ENCODE results near the gene ALDH1A3.

Gene ALDH1A3

DNA sequence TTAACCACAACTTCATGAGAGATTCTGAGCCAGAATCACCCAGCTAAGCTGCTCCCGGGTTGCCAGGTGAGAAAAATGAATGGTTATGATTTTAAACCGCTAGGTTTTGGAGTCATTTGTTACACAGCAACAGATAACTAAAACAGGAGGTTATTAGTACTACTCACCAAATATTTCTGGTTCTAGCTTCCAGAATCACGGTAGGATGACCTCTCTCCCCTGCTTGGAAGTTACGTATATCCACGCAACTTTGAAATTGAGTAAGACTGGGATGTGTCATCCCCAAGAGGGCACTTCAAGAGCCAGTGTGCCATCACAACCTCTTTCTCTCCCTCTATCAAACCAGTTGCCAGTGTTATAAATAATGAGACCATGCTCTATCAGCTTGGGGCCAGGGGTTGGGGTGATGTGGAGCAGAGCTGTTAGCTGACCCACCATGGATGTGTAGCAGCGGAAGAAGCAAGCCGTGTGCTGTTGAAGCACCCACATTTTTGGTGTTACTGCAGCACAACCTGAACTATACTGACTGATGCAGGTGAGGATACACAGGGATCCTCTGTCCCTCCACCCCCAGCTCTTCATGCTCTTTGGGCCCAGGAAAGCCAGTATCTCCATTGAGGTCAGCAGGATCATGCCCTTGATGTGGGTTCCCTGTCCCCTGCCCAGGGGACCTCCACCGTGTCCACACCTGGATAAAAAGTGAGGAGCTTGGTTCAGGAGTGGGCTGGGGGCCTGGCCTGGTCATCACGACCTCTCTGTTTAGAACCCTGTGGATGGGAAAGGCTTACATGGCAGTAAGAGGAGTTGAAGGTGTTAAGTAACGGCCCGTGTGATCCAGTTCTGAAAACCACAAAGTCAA is 19.4 kb upstream of the ALDH1A3 start:
- DNase-seq (ENCODE audit: low read depth), result no peak
- TF ChIP-seq CTCF (IDR thresholded peaks at IDR 0.05; ENCODE audit: low read length, missing control alignments), result no peak

DNA sequence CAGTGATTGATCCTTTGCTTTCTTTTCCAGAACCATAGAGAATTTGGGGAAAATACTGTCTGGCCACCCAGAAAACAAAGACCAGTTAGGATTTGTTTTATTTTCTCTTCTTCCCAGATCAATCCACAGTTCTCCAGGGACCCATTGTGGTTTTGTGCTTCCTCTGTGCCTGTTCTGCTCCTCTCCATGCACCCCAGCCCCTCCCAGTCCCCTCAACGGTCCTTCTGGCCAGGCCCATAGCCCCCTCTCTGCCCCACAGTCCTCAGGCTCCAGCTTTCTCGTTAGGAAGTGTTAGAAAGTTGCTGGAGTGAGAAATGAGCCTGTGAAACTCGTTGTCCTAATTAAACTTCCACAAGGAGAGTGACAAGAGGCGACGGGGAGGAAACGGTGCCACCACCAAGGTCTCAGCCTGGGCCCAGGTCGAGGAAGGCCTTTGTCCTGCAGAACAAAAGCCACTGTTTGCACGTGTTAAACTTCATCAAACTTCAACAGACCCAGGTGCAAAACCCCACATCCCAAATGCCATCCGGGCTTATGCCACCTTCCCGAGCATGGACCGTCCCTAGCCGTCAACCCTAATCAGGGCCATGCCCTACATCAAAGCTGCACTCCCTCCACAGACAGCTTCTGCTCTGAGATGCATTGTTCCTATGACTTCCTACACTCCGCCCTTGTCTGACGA is 18.7 kb upstream of the ALDH1A3 start:
- TF ChIP-seq CTCF (IDR thresholded peaks at IDR 0.05; ENCODE audit: low read length, missing control alignments), result no peak
- DNase-seq (ENCODE audit: low read depth), result no peak
- no peak overlapping the region for H3K4me3 ChIP-seq (replicated peaks; ENCODE audit: low read depth, low read length)

More for the DNA sequence above, 19.4 kb upstream of the ALDH1A3 start:
- no peak overlapping the region for H3K4me3 ChIP-seq (replicated peaks; ENCODE audit: low read depth, low read length)

GRCh38 chr15:100861511-100861991 is 18.1 kb upstream of the ALDH1A3 start:
- no peak for TF ChIP-seq CTCF (IDR thresholded peaks at IDR 0.05; ENCODE audit: low read length, missing control alignments)
- DNase-seq (ENCODE audit: low read depth), result no peak
- no peak overlapping the region for H3K4me3 ChIP-seq (replicated peaks; ENCODE audit: low read depth, low read length)

GRCh38 chr15:100862162-100862561 is 17.5 kb upstream of the ALDH1A3 start:
- no peak for DNase-seq (ENCODE audit: low read depth)
- H3K4me3 ChIP-seq (replicated peaks; ENCODE audit: low read depth, low read length), result no peak overlapping the region
- no peak for TF ChIP-seq CTCF (IDR thresholded peaks at IDR 0.05; ENCODE audit: low read length, missing control alignments)

GRCh38 chr15:100863075-100863795 is 16.4 kb upstream of the ALDH1A3 start:
- H3K4me3 ChIP-seq (replicated peaks; ENCODE audit: low read depth, low read length), result no peak overlapping the region
- DNase-seq (ENCODE audit: low read depth), result no peak
- TF ChIP-seq CTCF (IDR thresholded peaks at IDR 0.05; ENCODE audit: low read length, missing control alignments), result no peak

DNA sequence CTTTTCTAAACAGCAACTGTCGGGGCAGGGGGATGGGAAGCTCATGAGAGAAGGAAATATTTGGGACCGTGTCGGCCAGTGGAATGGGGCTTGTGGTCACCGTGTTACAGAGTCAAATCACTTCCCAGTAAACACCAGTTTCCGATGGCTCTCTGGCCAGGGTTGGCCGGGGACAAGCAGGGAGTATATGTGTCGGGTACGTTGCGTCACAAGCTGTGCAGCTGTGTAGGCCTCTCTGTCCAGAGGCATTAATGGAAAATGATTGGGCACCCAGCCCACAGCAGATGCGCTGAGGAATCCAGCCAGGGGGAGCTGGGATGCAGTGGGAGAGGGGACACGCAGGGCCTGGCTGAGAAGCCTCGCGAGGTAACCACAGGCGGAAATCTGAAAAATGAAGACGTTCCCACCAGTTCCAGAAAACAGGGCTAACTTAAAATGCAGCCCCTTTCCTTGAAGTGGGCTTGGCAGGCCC is 15.8 kb upstream of the ALDH1A3 start:
- DNase-seq (ENCODE audit: low read depth), result peak; percentile 68

More for the DNA sequence above, 15.8 kb upstream of the ALDH1A3 start:
- H3K4me3 ChIP-seq (replicated peaks; ENCODE audit: low read depth, low read length), result no peak overlapping the region
- TF ChIP-seq CTCF (IDR thresholded peaks at IDR 0.05; ENCODE audit: low read length, missing control alignments), result no peak
